Ascending aorta (tissue), 2 donors: ENCODE data around the gene AOX1. TPM values are rescaled to one million over a fixed set of nuclear protein-coding genes. Genes with fewer than 3 reads are reported as not detected.
"Not testable (repeated sequence)": the region's sequence is repeated elsewhere in the genome, so short reads cannot be mapped to it uniquely, and the experiment has no call there.

Experiments
- DNase-seq, 2 donors: peaks; one replicate each; pipeline ENCODE4 v3.0.0-alpha.2; 2019; ENCODE audit warnings: low spot score in 2 of 2
- H3K27ac ChIP-seq, 2 donors: fragments of 200-600 bp; sonication (generic); one replicate each; pipeline ENCODE4 v1.5.1; 2016 to 2017; ENCODE audit warnings: mild to moderate bottlenecking in 1 of 2
- H3K27me3 ChIP-seq: fragments of 200-600 bp; sonication (generic); one replicate; pipeline ENCODE4 v1.5.1; 2017
- H3K36me3 ChIP-seq, 2 donors: fragments of 200-600 bp; sonication (generic); one replicate each; pipeline ENCODE4 v1.5.1; 2016
- H3K4me1 ChIP-seq, 2 donors: fragments of 200-600 bp; sonication (generic); one replicate each; pipeline ENCODE4 v1.5.1; 2016 to 2017; ENCODE audit warnings: mild to moderate bottlenecking in 1 of 2
- H3K4me3 ChIP-seq, 2 donors: fragments of 200-600 bp; sonication (generic); one replicate each; pipeline ENCODE4 v1.5.1; 2016 to 2017; ENCODE audit warnings: mild to moderate bottlenecking in 1 of 2
- H3K9me3 ChIP-seq, 2 donors: fragments of 200-600 bp; sonication (generic); one replicate each; pipeline ENCODE4 v1.5.1; 2016
- intact Hi-C: fragments of 100-400 bp; cut with DNase I; formaldehyde crosslinking; loops from one replicate; pipeline ENCODE4 v1.15.1; 2023
- total RNA-seq: library from RNA; depleted of rRNA; stranded (reverse); fragments of >200 nt; gene quantifications from one replicate; pipeline ENCODE4 v1.1.0, GENCODE V29; 2016
- TF ChIP-seq, protein P1 (sequence below), 3 experiments: fragments of 200-600 bp in 2 of 3; fragments of 450-650 bp in 1 of 3; sonication (generic) in 2 of 3; IDR thresholded peaks; one replicate each; pipeline ENCODE4 v1.5.1; 2016 to 2019; ENCODE audit warnings: antibody characterized with exemption in 3 of 3, mild to moderate bottlenecking in 1 of 3, moderate library complexity in 1 of 3

The AOX1 gene
- total RNA-seq, result 59.2 TPM

GRCh38 chr2:200585730-200586643, at the start of gene AOX1:
Gene AOX1 (plus strand): TSS chr2:200586014. CDS start chr2:200586109, 95 bp downstream.
- H3K27me3 ChIP-seq, result no peaks in the 10 kb centered on the region
- DNase-seq, result peak in 1 of 2 donors; percentile 82
- peaks cover 0 to 3% of the 10 kb centered on the region in 2 donors for H3K4me1 ChIP-seq
- H3K36me3 ChIP-seq, result no peaks in the 10 kb centered on the region
- peak within 1 kb of the TSS; percentile 66 to 74 for H3K4me3 ChIP-seq
- no peaks in the 10 kb centered on the region for H3K9me3 ChIP-seq
- H3K27ac ChIP-seq, result peak within 1 kb of the TSS; percentile 51 to 85
- TF ChIP-seq, protein P1, sequence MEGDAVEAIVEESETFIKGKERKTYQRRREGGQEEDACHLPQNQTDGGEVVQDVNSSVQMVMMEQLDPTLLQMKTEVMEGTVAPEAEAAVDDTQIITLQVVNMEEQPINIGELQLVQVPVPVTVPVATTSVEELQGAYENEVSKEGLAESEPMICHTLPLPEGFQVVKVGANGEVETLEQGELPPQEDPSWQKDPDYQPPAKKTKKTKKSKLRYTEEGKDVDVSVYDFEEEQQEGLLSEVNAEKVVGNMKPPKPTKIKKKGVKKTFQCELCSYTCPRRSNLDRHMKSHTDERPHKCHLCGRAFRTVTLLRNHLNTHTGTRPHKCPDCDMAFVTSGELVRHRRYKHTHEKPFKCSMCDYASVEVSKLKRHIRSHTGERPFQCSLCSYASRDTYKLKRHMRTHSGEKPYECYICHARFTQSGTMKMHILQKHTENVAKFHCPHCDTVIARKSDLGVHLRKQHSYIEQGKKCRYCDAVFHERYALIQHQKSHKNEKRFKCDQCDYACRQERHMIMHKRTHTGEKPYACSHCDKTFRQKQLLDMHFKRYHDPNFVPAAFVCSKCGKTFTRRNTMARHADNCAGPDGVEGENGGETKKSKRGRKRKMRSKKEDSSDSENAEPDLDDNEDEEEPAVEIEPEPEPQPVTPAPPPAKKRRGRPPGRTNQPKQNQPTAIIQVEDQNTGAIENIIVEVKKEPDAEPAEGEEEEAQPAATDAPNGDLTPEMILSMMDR (IDR thresholded peaks at IDR 0.05), result no peak
- intact Hi-C loops, result loop anchor here (10.0 kb wide), 1 partner anchor 229 kb away; the partner anchor contains the start of gene BZW1

DNA sequence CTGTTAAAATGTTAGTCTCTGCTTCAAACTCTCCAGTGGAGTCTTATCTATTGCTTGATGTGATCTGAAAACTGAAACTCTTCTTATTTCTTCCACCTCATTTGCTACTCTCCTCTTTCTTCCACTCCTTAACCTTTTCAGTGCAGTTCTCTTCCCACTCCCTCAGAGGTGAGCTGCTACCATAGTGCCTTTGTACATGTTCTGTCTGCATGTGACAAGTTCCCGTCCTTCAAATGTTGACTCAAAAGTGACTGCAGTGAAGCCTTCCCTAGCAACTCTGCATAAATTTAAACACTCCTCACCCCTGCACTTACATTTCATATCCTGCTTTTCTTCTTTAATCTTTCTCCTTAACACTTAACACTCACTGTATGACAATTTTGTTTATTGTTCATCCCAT, 47.7 kb upstream of the AOX1 start:
- no peak overlapping the region for H3K4me3 ChIP-seq
- H3K36me3 ChIP-seq, result no peaks in the 10 kb centered on the region
- H3K27ac ChIP-seq, result no peak overlapping the region
- H3K27me3 ChIP-seq, result no peaks in the 10 kb centered on the region
- intact Hi-C loops, result no loop called here
- H3K9me3 ChIP-seq, result no peaks in the 10 kb centered on the region
- H3K4me1 ChIP-seq, result no peaks in the 10 kb centered on the region
- DNase-seq, result no peak
- TF ChIP-seq, protein P1 (IDR thresholded peaks at IDR 0.05), result no peak

DNA sequence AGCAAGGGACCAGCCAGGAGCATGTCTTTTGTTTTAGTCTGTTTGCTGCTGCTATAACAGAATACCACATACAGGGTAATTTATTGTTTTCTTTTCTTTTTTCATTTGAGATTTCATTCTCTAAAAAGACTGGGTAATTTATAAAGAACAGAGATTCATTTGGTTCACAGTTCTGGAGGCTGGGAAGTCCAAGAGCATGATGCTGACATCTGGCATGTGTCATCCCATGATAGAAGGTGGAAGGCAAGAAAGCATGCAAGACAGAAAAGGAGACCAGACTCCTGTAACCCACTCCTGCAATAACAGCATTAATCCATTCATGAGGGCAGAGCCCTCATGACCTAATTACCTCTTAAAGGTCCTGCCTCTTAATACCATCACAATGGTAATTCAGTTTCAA, 45.0 kb upstream of the AOX1 start:
- TF ChIP-seq, protein P1 (IDR thresholded peaks at IDR 0.05), result no peak
- Histone ChIP-seq H3K27me3 (no peaks in the 10 kb centered on the region), H3K4me3 (no peak overlapping the region), H3K4me1 (no peaks in the 10 kb centered on the region), H3K9me3 (no peaks in the 10 kb centered on the region), H3K27ac (no peak overlapping the region), H3K36me3 (no peaks in the 10 kb centered on the region)
- DNase-seq, result no peak
- intact Hi-C loops, result no loop called here

DNA sequence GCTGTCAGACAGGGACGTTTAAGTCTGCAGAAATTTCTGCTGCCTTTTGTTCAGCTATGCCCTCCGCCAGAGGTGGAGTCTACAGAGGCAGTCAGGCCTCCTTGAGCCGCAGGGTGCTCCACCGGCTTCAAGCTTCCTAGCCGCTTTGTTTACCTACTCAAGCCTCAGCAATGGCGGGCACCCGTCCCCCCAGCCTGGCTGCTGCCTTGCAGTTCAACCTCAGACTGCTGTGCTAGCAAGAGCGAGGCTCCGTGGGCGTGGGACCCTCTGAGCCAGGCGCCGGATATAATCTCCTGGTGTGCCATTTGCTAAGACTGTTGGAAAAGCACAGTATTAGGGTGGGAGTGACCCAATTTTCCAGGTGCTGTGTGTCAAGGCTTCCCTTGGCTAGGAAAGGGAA, 19.2 kb upstream of the AOX1 start:
- H3K4me1 ChIP-seq, H3K27me3 ChIP-seq, H3K27ac ChIP-seq, H3K4me3 ChIP-seq, H3K9me3 ChIP-seq, H3K36me3 ChIP-seq, DNase-seq, intact Hi-C loops: not testable (repeated sequence)

GRCh38 chr2:200567932-200568331, 17.9 kb upstream of the AOX1 start:
- Histone ChIP-seq H3K36me3 (no peaks in the 10 kb centered on the region), H3K27me3 (no peaks in the 10 kb centered on the region), H3K4me1 (no peaks in the 10 kb centered on the region), H3K27ac (no peak overlapping the region), H3K9me3 (no peaks in the 10 kb centered on the region), H3K4me3 (no peak overlapping the region)
- DNase-seq, result no peak
- TF ChIP-seq, protein P1 (IDR thresholded peaks at IDR 0.05), result no peak
- intact Hi-C loops, result no loop called here

- TF ChIP-seq, protein P1 (IDR thresholded peaks at IDR 0.05), result peak in 2 of 3 experiments; percentile 20 to 43
- H3K4me1 ChIP-seq, result no peaks in the 10 kb centered on the region
- no peak for DNase-seq
- no peaks in the 10 kb centered on the region for H3K9me3 ChIP-seq
- no peaks in the 10 kb centered on the region for H3K36me3 ChIP-seq
- intact Hi-C loops, result no loop called here
- no peaks in the 10 kb centered on the region for H3K27me3 ChIP-seq
- no peak overlapping the region for H3K27ac ChIP-seq
- H3K4me3 ChIP-seq, result no peak overlapping the region
Observed at GRCh38 chr2:200575957-200576356, 9.9 kb upstream of the AOX1 start.
